Pancreas (tissue), 10 donors: Measurements from ENCODE around the gene RFX8. TPM values are rescaled to one million over a fixed set of nuclear protein-coding genes. Genes with fewer than 3 reads are reported as not detected.

Experiments used
- ATAC-seq, 4 donors: fragments of 200-7000 bp; cut with Tn5 transposase; one replicate each; pipeline versions ENCODE4 v1.8.0 to v1.9.1; 2020; ENCODE audit warnings: mild to moderate bottlenecking in 4 of 4, moderate library complexity in 4 of 4
- DNase-seq, 6 donors: peaks; one replicate each; pipeline ENCODE4 v3.0.0-alpha.2; 2020
- FAIRE-seq: peaks from 2 replicates; lab custom pipeline; 2012; peaks lifted over from hg19 to GRCh38; lab: Jason Lieb, UNC
- H3K27ac ChIP-seq, 4 donors: fragments of 200-600 bp; sonication (generic); 1 replicate in 3 of 4; 2 replicates in 1 of 4; pipeline versions ENCODE4 v1.5.0 to v1.8.0; 2020
- H3K27me3 ChIP-seq, 4 donors: fragments of 200-600 bp; one replicate each; pipeline ENCODE4 v1.8.0; 2021
- H3K36me3 ChIP-seq, 3 donors: fragments of 200-600 bp; sonication (generic) in 1 of 3; one replicate each; pipeline versions ENCODE4 v1.5.0 to v1.8.0; 2020 to 2021
- H3K4me1 ChIP-seq, 3 donors: fragments of 200-600 bp; one replicate each; pipeline ENCODE4 v1.8.0; 2021
- H3K4me3 ChIP-seq, 4 donors: fragments of 200-600 bp; sonication (generic) in 2 of 4; one replicate each; pipeline versions ENCODE4 v1.5.0 to v1.8.0; 2020 to 2021
- H3K9me3 ChIP-seq, 4 donors: fragments of 200-600 bp; one replicate each; pipeline ENCODE4 v1.8.0; 2021
- WGBS, 2 donors: extraction: QIAGEN DNeasy Blood & Tissue Kit; methylation state at CpG; one replicate each; pipeline ENCODE4 v1.1.7; 2013; 5-methylcytosine and 5-hydroxymethylcytosine counted together
- intact Hi-C, 3 donors: fragments of 100-400 bp; cut with DNase I; formaldehyde crosslinking; loops; one replicate each; pipeline versions ENCODE4 v1.11.1 to v1.14.2; 2022
- polyA plus RNA-seq, 2 donors: library from polyadenylated mRNA; stranded (reverse); fragments of 200-250 nt; gene quantifications; one replicate each; pipeline ENCODE4 v1.2.3, GENCODE V29; 2013
- total RNA-seq, 6 donors: library from RNA; stranded (reverse); fragmentation: NEBNext Ultra II Directional in 4 of 6; extraction: Animal tissue kit (Norgen Biotek cat#: 25700) in 4 of 6; gene quantifications; one replicate each; pipeline versions ENCODE4 v1.2.1 to v1.2.4, GENCODE V29; 2021 to 2023
- TF ChIP-seq, protein P1 (sequence below), 4 donors: fragments of 200-600 bp; sonication (generic) in 3 of 4; IDR thresholded peaks; one replicate each; pipeline versions ENCODE4 v1.5.0 to v1.8.0; 2021; ENCODE audit warnings: antibody characterized with exemption in 4 of 4
- donor health status: healthy with polysubstance abuse.
- donor health status: DM: no; HTN: no; CAD: no; lungs with moderate emphysema.
- donor health status: DM: no; HTN: no; CAD: no.
- donor health status: control.
- donor health status: control.
- donor health status: Bipolar disorder and iron deficiency.
- donor health status: DM: yes; HTN: yes; CAD: no.
- donor health status: DM: no; HTN: no; CAD: no.
- donor health status: DM: no; HTN: no; CAD: no.
- donor health status: DM: yes; HTN: yes; CAD: no.

The RFX8 gene
- total and polyA plus RNA-seq, 8 donors, result 0.15 to 0.52 (median 0.34) TPM; not detected in 4

DNA sequence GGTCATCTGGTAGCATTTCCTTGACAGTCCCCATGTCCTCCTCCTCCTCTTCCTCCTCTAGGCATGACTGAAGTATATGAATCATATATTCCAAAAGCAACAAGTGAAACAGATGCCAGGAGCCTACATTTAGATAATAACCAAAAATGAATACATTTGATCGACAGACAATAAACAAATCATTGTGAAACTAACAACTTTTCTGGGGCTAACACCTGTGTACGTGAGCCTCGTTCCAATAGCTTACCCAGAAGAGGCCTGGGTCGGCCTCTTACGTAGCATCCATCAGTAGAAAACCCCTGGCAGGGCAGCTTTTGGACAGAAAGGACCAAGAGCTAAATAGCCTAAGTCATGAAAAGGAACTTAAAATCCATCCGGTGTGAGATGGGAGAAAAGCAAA lies 72.3 kb downstream of the RFX8 start:
- TF ChIP-seq, protein P1, sequence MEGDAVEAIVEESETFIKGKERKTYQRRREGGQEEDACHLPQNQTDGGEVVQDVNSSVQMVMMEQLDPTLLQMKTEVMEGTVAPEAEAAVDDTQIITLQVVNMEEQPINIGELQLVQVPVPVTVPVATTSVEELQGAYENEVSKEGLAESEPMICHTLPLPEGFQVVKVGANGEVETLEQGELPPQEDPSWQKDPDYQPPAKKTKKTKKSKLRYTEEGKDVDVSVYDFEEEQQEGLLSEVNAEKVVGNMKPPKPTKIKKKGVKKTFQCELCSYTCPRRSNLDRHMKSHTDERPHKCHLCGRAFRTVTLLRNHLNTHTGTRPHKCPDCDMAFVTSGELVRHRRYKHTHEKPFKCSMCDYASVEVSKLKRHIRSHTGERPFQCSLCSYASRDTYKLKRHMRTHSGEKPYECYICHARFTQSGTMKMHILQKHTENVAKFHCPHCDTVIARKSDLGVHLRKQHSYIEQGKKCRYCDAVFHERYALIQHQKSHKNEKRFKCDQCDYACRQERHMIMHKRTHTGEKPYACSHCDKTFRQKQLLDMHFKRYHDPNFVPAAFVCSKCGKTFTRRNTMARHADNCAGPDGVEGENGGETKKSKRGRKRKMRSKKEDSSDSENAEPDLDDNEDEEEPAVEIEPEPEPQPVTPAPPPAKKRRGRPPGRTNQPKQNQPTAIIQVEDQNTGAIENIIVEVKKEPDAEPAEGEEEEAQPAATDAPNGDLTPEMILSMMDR (IDR thresholded peaks at IDR 0.05), result no peak
- no peak for DNase-seq
- Histone ChIP-seq H3K27ac (no peak overlapping the region), H3K4me1 (no peaks in the 10 kb centered on the region), H3K36me3 (no peaks in the 10 kb centered on the region), H3K27me3 (no peaks in the 10 kb centered on the region), H3K4me3 (no peak overlapping the region), H3K9me3 (no peaks in the 10 kb centered on the region)
- ATAC-seq, result no peak
- FAIRE-seq, result no peak
- intact Hi-C loops, result no loop called here
- 83 to 90% methylated on average over 6 of the region's 6 CpGs for WGBS, 2 donors

DNA sequence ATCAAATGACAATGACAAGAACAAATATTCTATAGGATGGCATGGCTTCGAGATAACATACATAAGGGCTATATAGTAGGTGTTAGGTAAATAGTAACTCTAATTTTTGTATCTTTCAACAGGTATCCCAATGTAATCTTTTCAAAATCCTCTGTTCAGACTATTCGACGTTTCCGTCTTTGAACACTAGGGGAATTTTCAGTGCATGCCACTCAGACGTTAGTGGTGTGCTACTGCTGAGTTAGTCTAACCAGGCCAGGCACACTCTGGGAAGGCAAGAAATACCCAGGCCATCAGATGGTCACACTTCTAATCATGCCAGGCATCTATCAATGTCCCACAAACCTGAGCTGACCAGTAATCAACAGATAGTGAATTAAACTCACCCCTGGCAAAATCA lies 73.0 kb downstream of the RFX8 start:
- Histone ChIP-seq H3K9me3 (no peaks in the 10 kb centered on the region), H3K27ac (no peak overlapping the region), H3K4me3 (no peak overlapping the region), H3K27me3 (no peaks in the 10 kb centered on the region), H3K36me3 (no peaks in the 10 kb centered on the region), H3K4me1 (no peaks in the 10 kb centered on the region)
- no peak for DNase-seq
- FAIRE-seq, result no peak
- no peak for ATAC-seq
- intact Hi-C loops, result no loop called here
- 50 to 57% methylated on average over 5 of the region's 5 CpGs for WGBS, 2 donors
- TF ChIP-seq, protein P1 (IDR thresholded peaks at IDR 0.05), result no peak

DNA sequence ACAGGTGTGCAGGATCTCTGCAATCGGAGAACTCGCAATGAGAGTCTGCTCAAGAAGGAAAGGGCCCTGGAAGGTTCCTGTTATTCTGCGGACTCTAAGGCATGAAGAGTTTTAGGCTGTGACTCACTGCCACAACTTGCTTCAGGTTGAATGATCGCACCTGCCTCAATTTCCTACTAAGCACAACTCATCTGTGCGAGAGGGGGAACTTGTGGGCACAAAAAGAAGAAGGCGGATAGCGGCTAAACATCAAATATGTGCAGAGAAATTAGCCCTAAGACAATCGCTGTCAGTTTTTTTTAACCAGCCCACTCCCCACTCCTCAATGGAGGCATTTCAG lies 73.6 kb downstream of the RFX8 start:
- Histone ChIP-seq H3K9me3 (no peaks in the 10 kb centered on the region), H3K27me3 (no peaks in the 10 kb centered on the region), H3K27ac (no peak overlapping the region), H3K36me3 (no peaks in the 10 kb centered on the region), H3K4me3 (no peak overlapping the region), H3K4me1 (no peaks in the 10 kb centered on the region)
- no peak for ATAC-seq
- intact Hi-C loops, result no loop called here
- 84 to 86% methylated on average over 8 of the region's 8 CpGs for WGBS, 2 donors
- no peak for DNase-seq
- FAIRE-seq, result no peak
- TF ChIP-seq, protein P1 (IDR thresholded peaks at IDR 0.05), result no peak

DNA sequence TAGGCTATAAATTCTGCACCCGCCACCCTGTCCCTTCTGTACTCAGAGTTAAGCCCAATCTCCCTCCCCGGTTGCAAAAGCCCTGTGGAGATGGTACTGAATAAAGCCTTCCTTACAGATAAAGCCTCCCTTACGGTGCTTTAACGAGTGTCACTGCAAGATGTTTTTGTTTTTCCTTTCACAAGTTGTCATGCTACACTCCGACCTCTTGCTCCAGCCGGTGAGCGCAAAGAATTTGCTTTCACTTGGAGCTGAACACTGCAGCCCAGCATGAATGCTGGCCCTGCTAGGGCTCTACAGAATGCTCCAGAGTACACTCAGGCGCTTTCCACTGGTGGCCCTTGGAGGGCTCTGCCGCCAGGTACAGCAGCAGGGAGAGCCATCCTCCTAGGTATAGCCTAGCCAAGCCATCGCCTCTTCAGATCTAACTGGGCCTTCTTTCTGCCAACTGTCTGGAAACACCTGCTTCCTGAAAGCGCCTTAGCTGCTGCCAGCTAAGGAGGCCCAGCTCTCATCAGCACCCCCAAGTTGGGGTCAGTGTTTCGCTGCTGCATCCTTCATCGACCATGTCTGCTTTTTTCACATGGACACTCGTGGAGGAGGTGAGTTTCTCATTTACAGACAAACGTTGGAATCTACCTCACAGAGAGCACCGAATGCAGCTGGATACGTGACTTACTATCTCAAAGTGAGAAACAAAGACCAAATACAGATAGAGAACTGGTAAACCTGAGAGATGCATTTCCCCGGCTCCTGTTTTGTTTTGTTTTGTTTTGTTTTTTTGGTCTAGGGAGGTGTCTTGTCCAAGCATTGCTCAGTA lies 74.2 kb downstream of the RFX8 start:
- H3K36me3 ChIP-seq, result no peaks in the 10 kb centered on the region
- FAIRE-seq, result no peak
- H3K9me3 ChIP-seq, result no peaks in the 10 kb centered on the region
- no peaks in the 10 kb centered on the region for H3K4me1 ChIP-seq
- H3K4me3 ChIP-seq, result no peak overlapping the region
- no peak for DNase-seq
- no peak overlapping the region for H3K27ac ChIP-seq
- H3K27me3 ChIP-seq, result no peaks in the 10 kb centered on the region
- intact Hi-C loops, result no loop called here
- 68 to 74% methylated on average over 18 of the region's 18 CpGs for WGBS, 2 donors
- TF ChIP-seq, protein P1 (IDR thresholded peaks at IDR 0.05), result no peak
- no peak for ATAC-seq

DNA sequence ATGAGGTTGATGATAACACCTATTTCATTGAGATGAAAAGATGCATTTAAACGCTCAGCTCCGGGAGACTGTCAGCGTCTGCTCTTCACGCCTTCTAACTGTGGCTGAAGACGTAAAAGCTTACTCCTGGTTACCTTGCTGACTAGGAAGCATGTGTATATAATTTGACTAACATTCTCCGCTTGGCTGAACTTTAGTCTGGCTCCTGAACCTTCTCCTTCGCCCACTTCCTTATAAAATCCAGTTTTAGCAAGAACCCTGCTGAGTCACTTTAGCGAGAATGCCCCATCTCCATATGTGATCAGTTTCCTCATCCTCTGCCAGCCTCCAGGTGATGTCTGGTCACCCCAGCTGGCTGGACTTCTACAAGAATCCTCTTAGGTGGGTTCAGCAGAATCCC lies 74.9 kb downstream of the RFX8 start:
- Histone ChIP-seq H3K4me1 (no peaks in the 10 kb centered on the region), H3K9me3 (no peaks in the 10 kb centered on the region), H3K27ac (no peak overlapping the region), H3K4me3 (no peak overlapping the region), H3K27me3 (no peaks in the 10 kb centered on the region), H3K36me3 (no peaks in the 10 kb centered on the region)
- TF ChIP-seq, protein P1 (IDR thresholded peaks at IDR 0.05), result no peak
- FAIRE-seq (no peak), DNase-seq (no peak), ATAC-seq (peak in 1 of 4 donors; percentile 46)
- intact Hi-C loops, result no loop called here
- 70 to 82% methylated on average over 8 of the region's 8 CpGs for WGBS, 2 donors
